Mesenteric fat pad (tissue), 1 donor: ENCODE data around the gene DARS1. TPM values are rescaled to one million over a fixed set of nuclear protein-coding genes. Genes with fewer than 3 reads are reported as not detected.
"Not testable (repeated sequence)": the region's sequence is repeated elsewhere in the genome, so short reads cannot be mapped to it uniquely, and the experiment has no call there.

Source experiments
- DNase-seq: peaks from one replicate; pipeline ENCODE4 v3.0.0-alpha.2; 2020; ENCODE audit warnings: low spot score
- total RNA-seq: library from RNA; stranded (reverse); fragmentation: NEBNext Ultra II Directional; extraction: Animal tissue kit (Norgen Biotek cat#: 25700); gene quantifications from one replicate; pipeline ENCODE4 v1.2.1, GENCODE V29; 2021
- donor health status: DM: yes; HTN: yes; CAD: no.

DARS1 gene
- total RNA-seq, 1 donor from 2014 or later, result 62.8 TPM

DNA sequence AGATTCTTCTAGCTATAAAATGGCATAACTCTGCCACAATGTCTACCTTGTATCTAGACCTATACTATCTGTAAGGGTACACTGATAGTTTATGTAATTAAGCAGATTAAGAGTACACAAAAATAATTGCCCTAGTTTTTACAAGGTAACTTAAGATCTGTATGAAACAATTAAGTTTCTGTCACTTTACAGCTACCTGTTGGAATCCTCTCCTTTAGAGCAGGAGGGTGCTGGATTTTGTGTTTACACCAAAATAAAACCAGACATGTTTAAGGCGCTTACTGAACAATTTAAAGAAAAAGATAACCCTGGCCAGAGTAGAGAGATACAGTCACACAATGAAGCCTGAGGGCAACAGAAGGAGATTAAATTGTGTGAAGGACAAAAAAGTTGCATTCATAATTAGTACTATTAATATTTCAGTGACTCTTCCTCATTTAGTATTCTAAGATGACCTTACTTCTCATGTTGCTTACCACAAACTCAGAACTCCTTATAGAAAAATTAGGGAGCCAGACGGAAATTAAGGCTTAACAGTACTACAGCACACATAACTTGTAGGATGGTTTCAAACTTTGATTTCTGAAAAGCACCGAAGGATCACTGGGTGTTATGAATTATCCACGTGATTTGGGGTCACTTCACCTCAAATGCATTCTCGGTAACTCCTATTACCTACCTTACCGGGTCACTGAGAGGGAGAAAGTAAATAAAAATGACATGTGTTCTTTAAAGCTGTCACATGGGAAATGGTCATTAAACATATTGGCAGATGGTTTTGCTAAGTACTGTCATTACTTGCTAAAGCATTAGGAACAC, 1.0 kb downstream of the DARS1 start:
- no peak for DNase-seq

DNA sequence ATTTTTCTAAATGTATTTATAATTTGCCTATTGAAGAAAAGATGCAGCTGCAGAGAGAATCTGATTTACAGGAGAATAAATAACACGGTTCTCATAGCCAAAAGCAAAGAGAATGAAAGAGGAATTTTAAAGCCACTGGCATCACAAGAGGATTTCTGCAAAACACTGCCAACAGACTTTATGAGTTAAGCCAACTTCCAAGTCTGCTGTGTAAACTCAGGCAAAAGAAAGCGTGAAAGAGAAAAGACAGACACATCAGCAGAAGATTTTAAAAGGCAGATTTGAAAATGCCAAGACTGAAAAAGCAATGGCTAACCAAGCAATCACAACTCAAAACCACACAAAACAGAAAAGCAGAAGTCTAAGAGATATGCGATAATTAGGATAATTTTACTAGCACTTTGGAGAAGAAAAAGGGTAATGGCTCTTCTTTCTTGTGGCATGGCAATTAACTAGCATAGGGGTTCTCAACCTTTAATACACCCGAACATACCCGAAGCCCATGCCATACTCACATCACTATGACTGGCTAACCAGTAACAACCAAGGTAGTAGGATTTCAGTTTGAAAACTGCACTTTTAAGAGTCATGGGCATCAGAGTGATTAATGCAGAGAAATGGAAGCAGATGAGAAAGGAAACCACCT, 4.9 kb downstream of the DARS1 start:
- no peak for DNase-seq

DNA sequence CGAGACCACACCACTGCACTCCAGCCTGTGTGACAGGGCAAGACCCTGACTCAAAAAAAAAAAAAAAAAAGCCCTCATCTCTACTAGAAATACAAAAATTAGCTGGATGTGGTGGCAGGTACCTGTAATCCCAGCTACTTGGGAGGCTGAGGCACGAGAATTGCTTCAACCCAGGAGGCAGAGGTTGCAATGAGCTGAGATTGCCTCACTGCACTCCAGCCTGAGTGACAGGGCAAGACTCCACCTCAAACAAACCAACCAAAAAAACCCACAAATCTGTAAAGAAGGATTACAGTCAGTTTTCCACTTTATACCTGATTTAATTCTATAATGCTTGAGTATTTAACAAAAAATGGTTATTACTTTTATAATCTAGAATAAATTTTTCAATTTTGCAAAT, 9.7 kb downstream of the DARS1 start:
- DNase-seq, result no peak

DNA sequence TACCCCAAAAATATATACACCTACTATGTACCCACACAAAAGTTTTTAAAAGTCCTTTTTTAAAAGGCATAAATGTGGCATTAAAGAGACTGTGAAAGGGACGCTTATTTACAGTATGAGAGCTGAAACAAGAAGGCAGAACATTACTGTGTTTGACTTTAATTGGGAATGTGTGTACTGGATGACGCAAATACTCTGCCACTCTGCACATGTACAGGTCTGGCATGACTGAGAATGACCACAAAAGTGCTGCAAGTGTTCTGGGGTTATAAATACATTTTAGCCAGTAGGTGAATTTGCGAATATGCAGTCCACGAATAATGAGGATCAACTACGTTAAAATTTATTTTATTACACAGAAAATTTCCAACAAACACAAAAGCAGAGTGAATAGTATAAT, 11.4 kb downstream of the DARS1 start:
- DNase-seq, result no peak

DNA sequence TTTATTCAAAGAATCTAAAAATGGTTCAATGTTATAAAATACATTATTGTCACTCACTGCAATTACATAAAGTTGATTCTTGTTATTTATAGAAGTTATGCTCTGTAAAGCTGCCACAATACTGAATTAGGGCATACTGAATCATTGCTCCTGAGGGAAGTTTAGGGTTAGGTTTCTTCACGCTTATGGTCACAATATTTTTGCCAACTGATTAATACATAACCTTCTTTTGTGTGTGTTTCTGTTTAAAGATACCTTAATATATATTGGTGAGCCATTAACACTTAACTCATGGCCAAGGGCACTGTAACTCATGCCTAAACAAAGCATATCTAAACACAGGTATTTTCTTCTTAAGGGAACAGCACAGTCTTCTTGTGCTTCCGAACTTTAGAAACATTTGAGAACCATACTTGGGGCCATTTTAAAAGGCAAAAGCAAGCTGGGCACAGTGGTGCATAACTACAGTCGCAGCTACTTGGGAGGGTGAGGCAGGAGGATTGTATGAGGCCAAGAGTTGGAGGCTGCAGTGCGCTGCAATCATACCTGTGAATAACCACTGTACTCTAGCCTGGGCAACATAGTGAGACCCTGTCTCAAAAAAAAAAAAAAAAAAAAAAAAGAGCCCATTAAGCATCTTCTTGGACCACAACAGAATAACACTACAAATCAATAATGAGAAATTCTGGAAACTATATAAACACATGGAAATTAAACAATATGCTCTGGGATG, 15.6 kb downstream of the DARS1 start:
- no peak for DNase-seq

DNA sequence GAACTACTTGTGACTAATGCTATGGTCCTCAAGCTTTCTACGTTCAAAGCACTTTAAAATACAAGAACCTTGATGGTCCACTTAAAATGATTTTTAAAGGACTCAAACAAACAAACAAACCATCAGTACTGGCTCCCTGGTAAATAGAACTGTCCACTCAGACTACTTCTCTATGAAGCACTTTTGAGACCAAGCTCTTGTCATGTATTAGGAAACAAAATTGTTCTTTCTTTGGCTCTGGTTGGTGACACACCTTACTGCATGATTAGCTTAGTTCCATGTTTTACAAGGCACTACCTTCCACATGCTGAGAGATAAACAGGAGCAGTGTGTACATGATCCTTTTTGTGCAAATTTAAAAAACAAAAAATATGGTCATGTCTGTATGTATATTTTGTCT, 19.7 kb downstream of the DARS1 start:
- no peak for DNase-seq

DNA sequence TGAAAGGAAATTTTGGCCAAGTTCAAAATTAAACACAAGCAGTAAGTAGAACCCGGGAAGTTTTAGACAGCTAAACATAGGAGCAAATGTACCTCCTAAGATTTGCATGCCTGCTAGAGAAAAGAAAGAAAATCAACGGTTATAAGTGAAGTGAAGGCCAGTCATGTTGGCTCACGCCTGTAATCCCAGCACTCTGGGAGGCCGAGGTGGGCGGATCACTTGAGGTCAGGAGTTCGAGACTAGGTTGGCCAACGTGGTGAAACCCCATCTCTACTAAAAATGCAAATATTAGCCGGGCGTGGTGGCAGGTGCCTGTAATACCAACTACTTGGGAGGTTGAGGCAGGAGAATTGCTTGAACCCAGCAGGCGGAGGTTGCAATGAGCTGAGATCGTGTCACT, 21.0 kb downstream of the DARS1 start:
- not testable (repeated sequence) for DNase-seq

DNA sequence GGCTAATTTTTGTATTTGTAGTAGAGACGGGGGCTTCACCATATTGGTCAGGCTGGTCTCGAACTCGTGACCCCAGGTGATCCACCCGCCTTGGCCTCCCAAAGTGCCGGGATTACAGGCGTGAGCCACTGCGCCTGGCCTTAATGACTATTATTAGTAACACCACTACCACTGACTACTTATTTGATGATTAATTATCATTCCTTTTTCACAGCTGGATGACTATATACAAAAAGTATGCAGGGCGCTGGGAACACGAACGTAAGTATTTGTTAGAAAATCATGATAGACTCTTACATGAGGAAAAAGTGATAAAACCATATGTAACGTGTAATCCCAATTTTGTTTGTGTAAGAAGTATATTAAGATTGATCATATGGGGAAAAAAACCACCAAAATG, 21.6 kb downstream of the DARS1 start:
- no peak for DNase-seq

DNA sequence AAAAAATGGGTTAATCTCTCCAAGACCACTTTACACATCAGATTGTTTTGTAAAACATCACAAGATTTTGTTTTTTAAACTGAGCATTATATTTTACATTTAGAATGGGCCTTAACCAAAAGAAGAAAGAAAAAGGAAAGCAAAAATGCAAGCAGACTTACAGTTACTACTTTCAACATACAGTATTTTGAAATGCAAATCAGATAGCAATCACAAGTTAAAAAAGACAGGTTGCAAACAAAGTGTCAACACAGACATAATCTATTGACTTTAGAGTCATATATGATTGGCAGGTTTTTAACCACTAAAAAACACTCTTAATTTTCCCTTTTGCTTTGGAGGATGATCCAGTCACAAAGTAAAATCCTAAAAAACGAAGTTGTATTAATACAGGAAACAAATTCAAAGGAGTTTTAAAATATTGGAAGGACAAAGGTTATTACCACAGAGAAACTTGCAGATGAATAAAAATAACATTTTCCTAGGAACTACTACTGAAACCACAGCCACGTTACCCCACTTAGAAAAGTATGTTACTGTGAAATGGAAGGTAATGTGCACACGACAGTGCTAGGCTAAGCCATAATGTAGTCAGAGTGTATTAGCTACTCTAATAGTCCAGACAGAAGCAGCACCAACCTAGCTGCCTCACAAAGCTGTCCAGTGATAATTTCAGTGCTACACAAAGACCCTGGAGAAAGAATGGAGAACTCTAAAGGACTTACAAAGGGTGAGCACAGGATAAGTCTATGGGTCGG, 22.9 kb downstream of the DARS1 start:
- DNase-seq, result no peak

DNA sequence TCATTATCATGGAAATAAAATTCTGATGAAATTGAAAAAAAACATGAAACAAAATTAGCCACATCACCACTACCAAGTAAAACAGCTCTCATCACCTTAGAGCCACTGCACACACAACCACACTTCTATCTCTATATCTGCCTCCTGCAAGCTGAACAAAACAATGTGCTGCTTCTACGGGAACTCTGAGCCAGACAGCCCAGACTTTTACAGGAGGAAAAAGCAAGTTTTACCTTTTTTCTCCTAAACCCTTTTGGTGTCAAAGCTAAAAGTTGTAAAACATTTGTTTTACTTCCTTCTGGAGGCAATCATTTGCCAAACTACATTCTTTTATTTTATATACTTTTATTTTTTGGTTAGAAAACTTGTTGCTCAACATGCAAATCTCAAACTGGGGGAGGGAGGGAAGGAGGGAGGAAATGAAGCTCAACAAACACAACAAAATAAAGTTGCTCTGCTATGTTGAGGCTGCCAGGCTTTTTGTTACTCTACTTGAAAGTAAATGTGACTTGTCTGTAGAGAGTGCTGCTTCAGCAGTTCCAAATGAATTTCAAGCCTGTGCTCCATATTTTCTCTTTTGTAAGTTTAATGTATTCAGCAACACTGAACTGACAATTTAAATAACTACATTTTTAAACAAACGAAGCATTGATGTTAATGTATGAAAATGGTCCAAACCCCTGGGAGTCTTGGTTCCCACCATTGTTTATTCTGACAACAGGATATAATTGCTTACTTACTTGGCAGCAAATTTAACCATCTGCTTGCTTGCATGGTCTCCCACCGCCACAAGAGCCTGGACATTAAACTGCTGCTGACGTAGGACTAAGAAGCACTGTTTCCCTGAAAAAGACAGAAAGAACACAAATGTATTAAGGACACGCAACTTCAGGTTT, 24.5 kb downstream of the DARS1 start:
- no peak for DNase-seq

DNA sequence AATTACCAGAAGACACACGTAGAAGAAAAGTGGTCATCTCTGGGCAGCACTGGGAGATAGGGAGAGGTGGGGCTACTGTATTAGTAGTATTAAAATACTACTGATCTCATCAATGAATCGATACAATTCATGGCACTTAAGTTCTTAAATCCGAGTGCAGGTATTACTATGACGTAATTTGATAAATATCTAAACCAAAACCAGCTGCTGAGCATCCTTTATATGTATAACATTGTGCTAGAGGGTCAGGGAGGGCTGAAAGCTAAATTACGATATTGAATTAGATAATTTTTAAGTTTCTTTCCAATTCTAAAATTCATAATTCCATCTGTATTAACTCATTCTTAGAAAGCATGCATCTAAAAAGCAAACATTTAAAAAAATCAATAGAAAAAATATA, 25.3 kb downstream of the DARS1 start:
- DNase-seq, result no peak

DNA sequence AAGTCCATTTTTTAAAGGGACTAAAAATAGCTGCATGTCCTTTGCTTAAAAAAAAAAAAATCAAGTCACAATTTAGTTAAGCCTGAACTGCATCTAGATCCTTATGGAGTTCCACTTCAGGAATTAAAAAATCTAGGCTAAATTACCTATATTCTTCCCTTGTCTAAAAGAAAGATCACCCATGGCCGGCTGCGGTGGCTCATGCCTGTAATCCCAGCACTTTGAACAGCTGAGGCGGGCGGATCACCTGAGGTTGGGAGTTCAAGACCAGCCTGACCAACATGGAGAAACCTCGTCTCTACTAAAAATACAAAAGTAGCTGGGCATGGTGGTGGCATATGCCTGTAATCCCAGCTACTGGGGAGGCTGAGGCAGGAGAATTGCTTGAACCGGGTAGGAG, 26.5 kb downstream of the DARS1 start:
- not testable (repeated sequence) for DNase-seq

DNA sequence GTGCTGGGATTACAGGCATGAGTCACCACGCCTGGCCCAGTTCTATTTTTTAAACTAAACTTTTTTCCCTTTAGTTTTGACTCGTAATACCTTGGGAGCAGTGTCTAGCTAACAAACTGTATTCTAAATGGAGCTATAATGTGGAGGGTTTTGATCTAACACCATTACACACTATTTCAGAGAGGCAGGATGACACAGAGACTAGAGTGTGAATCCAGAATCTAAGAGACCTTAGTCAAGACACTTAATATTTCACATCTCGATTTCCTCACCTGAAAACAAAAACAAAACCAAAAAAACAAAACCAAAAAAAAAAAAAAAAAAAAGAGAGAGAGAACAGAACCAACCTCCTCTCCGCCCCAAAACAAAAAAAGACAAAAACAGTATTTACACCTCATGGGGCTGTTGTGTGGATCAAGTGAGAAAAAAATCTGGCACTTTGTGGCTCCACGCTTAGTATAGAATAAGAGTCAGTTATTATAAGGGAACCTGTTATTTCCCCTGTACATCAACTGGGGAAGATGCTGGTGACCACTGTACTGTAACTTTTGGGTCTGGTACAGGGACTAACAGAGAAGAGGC, 31.3 kb downstream of the DARS1 start:
- no peak for DNase-seq

DNA sequence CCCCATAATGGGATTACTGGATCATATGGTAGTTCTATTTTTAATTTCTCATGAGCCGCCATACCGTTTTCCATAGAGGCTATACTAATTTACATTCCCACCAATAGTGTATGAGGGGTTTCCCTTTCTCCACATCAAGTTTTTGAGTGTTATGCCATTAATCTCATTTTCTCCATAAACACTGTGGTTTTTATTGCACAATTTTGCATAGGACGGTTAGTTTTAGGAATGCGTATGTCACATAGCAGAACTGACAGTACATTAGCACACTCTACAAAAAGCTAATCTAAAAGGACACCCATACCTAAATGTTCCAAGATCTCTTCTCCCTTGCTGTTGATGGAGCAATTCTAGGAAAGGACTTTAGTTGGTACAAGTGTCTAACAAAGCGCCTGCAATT, 32.5 kb downstream of the DARS1 start:
- no peak for DNase-seq

DNA sequence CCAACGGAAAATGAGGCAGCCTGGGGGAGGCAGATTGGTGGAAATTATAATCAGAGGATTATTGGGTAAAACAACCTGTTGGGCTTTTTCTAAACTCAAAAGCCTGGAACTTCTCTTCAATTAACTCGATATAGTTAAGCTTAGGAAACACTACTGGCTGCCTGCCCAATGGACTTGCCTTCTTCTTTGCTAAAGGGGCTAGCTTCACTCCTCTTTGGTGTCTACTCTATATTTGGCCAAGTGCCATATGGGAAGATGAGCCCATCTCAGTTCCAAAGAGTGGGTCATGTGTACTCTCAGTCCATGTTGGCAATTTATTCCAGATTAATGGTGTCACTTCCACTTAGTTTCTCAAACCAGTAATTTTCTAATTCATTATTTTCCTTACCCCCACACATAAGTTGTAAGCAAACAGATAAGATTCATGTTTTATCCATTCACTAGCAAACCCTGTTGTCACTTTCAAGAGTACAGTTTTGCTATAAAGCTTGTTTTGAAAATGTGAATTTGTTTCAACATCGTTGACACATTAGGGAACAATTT, 34.3 kb downstream of the DARS1 start:
- DNase-seq, result no peak

DNA sequence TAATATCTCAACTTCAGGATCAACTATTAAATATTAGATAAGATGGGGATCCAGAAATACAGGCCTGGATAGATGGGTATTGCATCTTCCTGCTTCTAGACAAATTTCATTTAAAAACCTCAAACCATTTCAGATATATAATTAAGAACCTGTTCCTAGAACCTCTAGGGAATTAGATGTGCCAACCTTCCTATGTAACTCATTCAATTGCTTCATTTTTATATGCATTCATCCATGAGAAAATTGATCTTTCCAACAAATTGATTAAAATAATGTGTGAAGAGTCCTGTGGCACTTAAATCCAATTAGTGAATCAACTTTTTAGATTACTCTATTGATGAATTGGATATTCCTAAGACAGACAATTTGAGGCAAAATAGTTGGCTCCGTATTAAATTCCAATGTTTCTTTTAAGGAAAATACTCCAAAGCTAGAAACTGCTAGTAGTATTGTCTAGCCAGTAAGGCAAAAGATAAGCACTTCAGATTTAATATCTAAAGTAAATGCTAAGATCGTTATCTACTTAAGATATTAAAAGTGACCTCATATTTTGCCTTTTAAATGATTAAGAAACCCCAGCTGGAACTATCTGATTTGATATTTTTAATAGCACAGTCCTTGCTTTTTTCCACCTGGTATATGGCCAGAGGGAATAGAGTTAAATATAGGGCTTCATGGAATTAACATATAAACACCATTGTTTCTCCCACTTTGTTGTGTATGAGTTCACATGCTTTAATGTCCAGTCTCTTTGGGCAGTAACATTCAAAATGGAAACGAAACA, 35.8 kb downstream of the DARS1 start:
- no peak for DNase-seq

DNA sequence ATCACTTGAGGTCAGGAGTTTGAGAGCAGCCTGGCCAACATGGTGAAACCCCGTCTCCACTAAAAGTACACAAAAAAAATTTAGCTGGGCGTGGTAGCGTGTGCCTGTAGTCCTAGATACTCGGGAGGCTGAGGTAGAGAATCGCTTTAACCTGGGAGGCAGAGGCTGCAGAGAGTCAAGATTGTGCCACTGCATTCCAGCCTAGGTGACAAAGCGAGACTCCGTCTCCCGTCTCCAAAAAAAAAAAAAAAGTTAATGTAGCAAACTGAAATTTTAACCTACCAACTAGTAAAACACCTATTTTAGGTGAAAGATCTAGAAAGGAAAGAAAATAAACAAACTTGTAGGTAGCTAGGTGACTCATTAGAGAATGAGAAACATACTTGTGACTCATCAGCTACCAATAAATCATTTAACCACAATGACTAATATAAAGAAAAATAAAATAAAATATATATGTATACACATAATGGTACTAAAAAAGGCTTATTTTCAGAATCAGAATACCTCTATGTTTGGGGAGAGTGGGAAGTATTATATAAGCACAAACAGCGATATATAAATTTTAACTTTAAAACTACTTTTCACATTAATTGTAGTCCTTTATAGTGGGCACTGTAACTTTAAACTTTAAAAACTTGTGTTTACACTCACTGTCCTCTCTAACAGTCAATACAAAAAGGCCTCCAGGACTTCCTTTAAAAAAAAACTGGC, 36.6 kb downstream of the DARS1 start:
- DNase-seq, result no peak

DNA sequence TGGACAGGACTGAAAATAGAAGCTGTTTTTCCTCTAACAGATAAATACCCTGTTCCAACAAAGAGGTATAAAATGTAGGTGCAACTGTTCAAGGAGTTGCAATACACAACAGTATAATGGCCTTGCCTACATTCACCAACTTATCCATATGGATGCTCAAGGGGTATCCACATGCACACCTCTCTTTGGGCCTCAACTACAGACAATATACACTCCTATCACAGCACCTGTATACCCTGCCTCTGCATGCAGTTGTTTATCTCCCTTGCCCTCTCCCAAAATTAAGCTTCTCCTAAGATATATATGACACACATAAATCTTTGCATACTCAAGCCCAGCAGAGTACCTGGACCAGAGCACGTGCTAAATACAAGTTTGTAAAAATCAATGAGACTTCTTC, 37.3 kb downstream of the DARS1 start:
- no peak for DNase-seq
